CD4-positive, alpha-beta T cell (primary cell): ENCODE data around the gene NPS. TPM values are rescaled to one million over a fixed set of nuclear protein-coding genes. Genes with fewer than 3 reads are reported as not detected.

Experiments used
- ATAC-seq: fragments of 200-7000 bp; cut with Tn5 transposase; one replicate; pipeline ENCODE4 v1.10.0; 2022; ENCODE audit warnings: mild to moderate bottlenecking; ENCODE audit not compliant: poor library complexity
- CTCF ChIA-PET: fragments of 350-600 bp; sonication (Branson Sonifier 250); formaldehyde crosslinking; loops from one replicate; lab custom pipeline; 2021; ENCODE audit warnings: antibody characterized with exemption, inconsistent platforms; lab: Charles Lee
- POLR2A ChIA-PET: fragments of 350-600 bp; sonication (Branson Sonifier 250); formaldehyde crosslinking; loops from one replicate; lab custom pipeline; 2021; ENCODE audit warnings: antibody characterized with exemption, inconsistent platforms; lab: Charles Lee
- DNase-seq, 14 experiments: peaks; one replicate each; pipeline ENCODE4 v3.0.0-alpha.2; 2013 to 2020; ENCODE audit warnings: mixed read lengths in 2 of 14
- H3K27ac ChIP-seq, 2 donors: one replicate each; pipeline versions ENCODE4 v1.5.1 to v1.7.0; 2013; ENCODE audit warnings: low read length in 2 of 2, low read depth in 1 of 2, mild to moderate bottlenecking in 1 of 2
- H3K27me3 ChIP-seq, 2 experiments: 1 replicate in 1 of 2; 2 replicates in 1 of 2; pipeline versions ENCODE4 v1.6.1 to v1.7.0; 2013; ENCODE audit warnings: low read length in 2 of 2, control low read depth in 1 of 2, mild to moderate bottlenecking in 1 of 2, moderate library complexity in 1 of 2; ENCODE audit not compliant: insufficient read depth in 2 of 2, control insufficient read depth in 1 of 2
- H3K36me3 ChIP-seq: one replicate; pipeline ENCODE4 v1.6.1; 2013; ENCODE audit warnings: low read length, control low read depth; ENCODE audit not compliant: insufficient read depth
- H3K4me1 ChIP-seq: one replicate; pipeline ENCODE4 v1.6.1; 2013; ENCODE audit warnings: low read length, control low read depth; ENCODE audit not compliant: insufficient read depth
- H3K4me3 ChIP-seq: one replicate; pipeline ENCODE4 v1.5.1; 2013; ENCODE audit warnings: mild to moderate bottlenecking, low read length, moderate library complexity
- H3K9me3 ChIP-seq, 2 experiments: 1 replicate in 1 of 2; 2 replicates in 1 of 2; pipeline versions ENCODE4 v1.6.1 to v1.7.0; 2013; ENCODE audit warnings: low read length in 2 of 2, mild to moderate bottlenecking in 2 of 2, control low read depth in 1 of 2, moderate library complexity in 1 of 2; ENCODE audit not compliant: control insufficient read depth in 1 of 2, insufficient read depth in 1 of 2
- H3K27ac Mint-ChIP-seq: one replicate; pipeline ENCODE4 v1.8.0; 2020; ENCODE audit warnings: mixed read lengths
- H3K27me3 Mint-ChIP-seq: one replicate; pipeline ENCODE4 v1.8.0; 2021; ENCODE audit warnings: mixed read lengths
- H3K36me3 Mint-ChIP-seq: one replicate; pipeline ENCODE4 v1.8.0; 2021; ENCODE audit warnings: low read depth, mixed read lengths
- H3K4me1 Mint-ChIP-seq: one replicate; pipeline ENCODE4 v1.8.0; 2021; ENCODE audit warnings: low read depth, mixed read lengths
- H3K4me3 Mint-ChIP-seq: one replicate; pipeline ENCODE4 v1.8.0; 2020; ENCODE audit warnings: mild to moderate bottlenecking, mixed read lengths
- H3K9me3 Mint-ChIP-seq: one replicate; pipeline ENCODE4 v1.8.0; 2020; ENCODE audit warnings: mixed read lengths
- CTCF ChIP-seq: fragments of 200-600 bp; IDR thresholded peaks from one replicate; pipeline ENCODE4 v1.8.0; 2022; ENCODE audit warnings: antibody characterized with exemption, mild to moderate bottlenecking
- intact Hi-C, 2 experiments: fragments of 100-400 bp; cut with DNase I in 1 of 2; cut with micrococcal nuclease in 1 of 2; formaldehyde crosslinking; loops; one replicate each; pipeline versions ENCODE4 v1.15.1 to v1.9.0; 2023 to 2025; cut with DNase I, micrococcal nuclease
- total RNA-seq, 174 experiments: library from RNA in 2 of 174; stranded (reverse) in 2 of 174; gene quantifications; one replicate each; pipeline ENCODE4 v1.2.3 and lab custom pipeline; 2021 to 2026

NPS gene
- total RNA-seq, 2 experiments from 2014 or later, result not detected

GRCh38 chr10:127580822-127581221 lies 31.7 kb downstream of the NPS start:
- H3K27ac ChIP-seq, result no peak overlapping the region
- TF ChIP-seq CTCF, result no peak
- intact Hi-C loops, result no loop called here
- no peak overlapping the region for H3K4me3 ChIP-seq
- no peaks in the 10 kb centered on the region for H3K4me1 ChIP-seq
- ATAC-seq (no peak), DNase-seq (no peak)
- POLR2A ChIA-PET, result no interaction called here
- CTCF ChIA-PET, result no interaction called here
- H3K9me3 ChIP-seq, result peaks cover 0 to 10% of the 10 kb centered on the region in 2 experiments
- no peaks in the 10 kb centered on the region for H3K9me3 Mint-ChIP-seq
- no peaks in the 10 kb centered on the region for H3K36me3 ChIP-seq
- H3K36me3 Mint-ChIP-seq, result no peaks in the 10 kb centered on the region
- H3K27ac Mint-ChIP-seq, result no peak overlapping the region
- no peaks in the 10 kb centered on the region for H3K27me3 ChIP-seq
- no peak overlapping the region for H3K4me3 Mint-ChIP-seq
- H3K27me3 Mint-ChIP-seq, result peaks cover 11% of the 10 kb centered on the region
- H3K4me1 Mint-ChIP-seq, result no peaks in the 10 kb centered on the region

GRCh38 chr10:127585519-127586023 lies 36.5 kb downstream of the NPS start:
- no peak overlapping the region for H3K27ac Mint-ChIP-seq
- H3K4me1 Mint-ChIP-seq, result no peaks in the 10 kb centered on the region
- DNase-seq (no peak), ATAC-seq (no peak)
- no peaks in the 10 kb centered on the region for H3K4me1 ChIP-seq
- ChIA-PET CTCF (no interaction called here), POLR2A (no interaction called here)
- H3K9me3 ChIP-seq, result peaks cover 0 to 11% of the 10 kb centered on the region in 2 experiments
- intact Hi-C loops, result no loop called here
- no peaks in the 10 kb centered on the region for H3K27me3 ChIP-seq
- H3K4me3 Mint-ChIP-seq, result no peak overlapping the region
- no peak for TF ChIP-seq CTCF
- H3K36me3 ChIP-seq, result no peaks in the 10 kb centered on the region
- no peak overlapping the region for H3K27ac ChIP-seq
- no peaks in the 10 kb centered on the region for H3K36me3 Mint-ChIP-seq
- no peak overlapping the region for H3K4me3 ChIP-seq
- peaks cover 23% of the 10 kb centered on the region for H3K27me3 Mint-ChIP-seq
- peaks cover 3% of the 10 kb centered on the region for H3K9me3 Mint-ChIP-seq

GRCh38 chr10:127587668-127588365 lies 38.7 kb downstream of the NPS start:
- no peak for DNase-seq
- ChIA-PET CTCF (no interaction called here), POLR2A (no interaction called here)
- H3K27ac ChIP-seq, result no peak overlapping the region
- H3K4me1 Mint-ChIP-seq, result no peaks in the 10 kb centered on the region
- no peak overlapping the region for H3K4me3 ChIP-seq
- ATAC-seq, result no peak
- intact Hi-C loops, result no loop called here
- TF ChIP-seq CTCF, result no peak
- H3K36me3 ChIP-seq, result no peaks in the 10 kb centered on the region
- H3K4me3 Mint-ChIP-seq, result no peak overlapping the region
- H3K9me3 Mint-ChIP-seq, result peaks cover 3% of the 10 kb centered on the region
- no peaks in the 10 kb centered on the region for H3K4me1 ChIP-seq
- H3K36me3 Mint-ChIP-seq, result no peaks in the 10 kb centered on the region
- H3K27me3 Mint-ChIP-seq, result peaks cover 23% of the 10 kb centered on the region
- peaks cover 0 to 6% of the 10 kb centered on the region in 2 experiments for H3K9me3 ChIP-seq
- no peak overlapping the region for H3K27ac Mint-ChIP-seq
- no peaks in the 10 kb centered on the region for H3K27me3 ChIP-seq
